Urinary bladder (tissue), 4 donors: Measurements from ENCODE around the gene GLP2R. TPM values are rescaled to one million over a fixed set of nuclear protein-coding genes. Genes with fewer than 3 reads are reported as not detected.

ENCODE experiments used
- DNase-seq: peaks from one replicate; pipeline ENCODE4 v3.0.0-alpha.2; 2015; ENCODE audit errors: extremely low spot score
- H3K27ac ChIP-seq: one replicate; pipeline ENCODE4 v1.5.1; 2013; ENCODE audit warnings: low read depth, mild to moderate bottlenecking, moderate library complexity
- H3K36me3 ChIP-seq: one replicate; pipeline ENCODE4 v1.6.1; 2013; ENCODE audit warnings: mild to moderate bottlenecking, moderate library complexity; ENCODE audit not compliant: insufficient read depth
- H3K4me1 ChIP-seq: one replicate; pipeline ENCODE4 v1.6.1; 2013; ENCODE audit warnings: mild to moderate bottlenecking, moderate library complexity; ENCODE audit not compliant: insufficient read depth
- H3K4me3 ChIP-seq: one replicate; pipeline ENCODE4 v1.5.1; 2013; ENCODE audit warnings: low read depth, low read length
- WGBS: extraction: QIAGEN DNeasy Blood & Tissue Kit; methylation state at CpG from one replicate; pipeline ENCODE4 v1.1.7; 2013; 5-methylcytosine and 5-hydroxymethylcytosine counted together
- polyA plus RNA-seq: library from polyadenylated mRNA; stranded (reverse); fragments of 200-250 nt; gene quantifications from one replicate; pipeline ENCODE4 v1.2.3, GENCODE V29; 2013
- total RNA-seq: library from RNA; depleted of rRNA; stranded (reverse); fragments of >200 nt; gene quantifications from one replicate; pipeline ENCODE4 v1.2.3, GENCODE V29; 2014
- donor health status: healthy with polysubstance abuse.
- donor health status: healthy.

GLP2R gene
- total and polyA plus RNA-seq, 2 donors: 5.5 to 10.9 TPM

GRCh38 chr17:9845306-9845705 lies 19.6 kb downstream of the GLP2R start:
- no peaks in the 10 kb centered on the region for H3K36me3 ChIP-seq
- DNase-seq: no peak
- H3K4me1 ChIP-seq: peaks cover 3% of the 10 kb centered on the region
- no peak overlapping the region for H3K4me3 ChIP-seq
- no peak overlapping the region for H3K27ac ChIP-seq
- WGBS: 91% methylated on average over 4 of the region's 4 CpGs

GRCh38 chr17:9850151-9850550 lies 24.4 kb downstream of the GLP2R start:
- Histone ChIP-seq H3K4me1 (no peaks in the 10 kb centered on the region), H3K36me3 (no peaks in the 10 kb centered on the region), H3K4me3 (no peak overlapping the region), H3K27ac (no peak overlapping the region)
- 95% methylated on average over 5 of the region's 5 CpGs for WGBS
- no peak for DNase-seq

GRCh38 chr17:9854255-9854654 lies 28.5 kb downstream of the GLP2R start:
- no peak overlapping the region for H3K4me3 ChIP-seq
- no peaks in the 10 kb centered on the region for H3K36me3 ChIP-seq
- no peak overlapping the region for H3K27ac ChIP-seq
- WGBS: 86% methylated on average over 5 of the region's 5 CpGs
- no peak for DNase-seq
- no peaks in the 10 kb centered on the region for H3K4me1 ChIP-seq

GRCh38 chr17:9855036-9855435 lies 29.3 kb downstream of the GLP2R start:
- Histone ChIP-seq H3K27ac (no peak overlapping the region), H3K36me3 (no peaks in the 10 kb centered on the region), H3K4me1 (no peaks in the 10 kb centered on the region), H3K4me3 (no peak overlapping the region)
- WGBS: 82% methylated on average over 4 of the region's 4 CpGs
- DNase-seq: no peak

GRCh38 chr17:9859781-9860180 lies 34.1 kb downstream of the GLP2R start:
- Histone ChIP-seq H3K27ac (no peak overlapping the region), H3K4me1 (no peaks in the 10 kb centered on the region), H3K36me3 (no peaks in the 10 kb centered on the region), H3K4me3 (no peak overlapping the region)
- DNase-seq: no peak
- WGBS: 96% methylated on average over 5 of the region's 5 CpGs

- H3K4me1 ChIP-seq: no peaks in the 10 kb centered on the region
- H3K4me3 ChIP-seq: no peak overlapping the region
- WGBS: 96% methylated on average over 7 of the region's 7 CpGs
Observed at GRCh38 chr17:9860851-9861250, 35.1 kb downstream of the GLP2R start.

GRCh38 chr17:9862220-9862619 lies 36.5 kb downstream of the GLP2R start:
- no peak overlapping the region for H3K27ac ChIP-seq
- H3K36me3 ChIP-seq: no peaks in the 10 kb centered on the region
- no peaks in the 10 kb centered on the region for H3K4me1 ChIP-seq
- 100% methylated on average over 1 of the region's 1 CpG for WGBS
- no peak overlapping the region for H3K4me3 ChIP-seq
- no peak for DNase-seq

More at GRCh38 chr17:9860851-9861250, 35.1 kb downstream of the GLP2R start:
- no peak for DNase-seq
- Histone ChIP-seq H3K27ac (no peak overlapping the region), H3K36me3 (no peaks in the 10 kb centered on the region)

- Histone ChIP-seq H3K4me3 (no peak overlapping the region), H3K27ac (no peak overlapping the region), H3K4me1 (no peaks in the 10 kb centered on the region), H3K36me3 (no peaks in the 10 kb centered on the region)
- no peak for DNase-seq
- WGBS: 74% methylated on average over 4 of the region's 4 CpGs
Observed at GRCh38 chr17:9862949-9863348, 37.2 kb downstream of the GLP2R start.

- H3K4me3 ChIP-seq: no peak overlapping the region
- no peak overlapping the region for H3K27ac ChIP-seq
- no peaks in the 10 kb centered on the region for H3K4me1 ChIP-seq
- no peaks in the 10 kb centered on the region for H3K36me3 ChIP-seq
- 78% methylated on average over 1 of the region's 1 CpG for WGBS
- DNase-seq: no peak
Observed at GRCh38 chr17:9865586-9865985, 39.9 kb downstream of the GLP2R start.

GRCh38 chr17:9868552-9868951 lies 42.8 kb downstream of the GLP2R start:
- Histone ChIP-seq H3K4me1 (no peaks in the 10 kb centered on the region), H3K27ac (no peak overlapping the region), H3K36me3 (no peaks in the 10 kb centered on the region), H3K4me3 (no peak overlapping the region)
- 73% methylated on average over 3 of the region's 3 CpGs for WGBS
- DNase-seq: no peak

- 74% methylated on average over 6 of the region's 6 CpGs for WGBS
Observed at GRCh38 chr17:9872852-9873251, 47.1 kb downstream of the GLP2R start.

GRCh38 chr17:9874722-9875121 lies 49.0 kb downstream of the GLP2R start:
- WGBS: 93% methylated on average over 3 of the region's 3 CpGs
- no peak overlapping the region for H3K27ac ChIP-seq
- H3K4me3 ChIP-seq: no peak overlapping the region
- H3K4me1 ChIP-seq: no peaks in the 10 kb centered on the region
- DNase-seq: no peak
- no peaks in the 10 kb centered on the region for H3K36me3 ChIP-seq

More at GRCh38 chr17:9872852-9873251, 47.1 kb downstream of the GLP2R start:
- Histone ChIP-seq H3K27ac (no peak overlapping the region), H3K4me3 (no peak overlapping the region), H3K4me1 (no peaks in the 10 kb centered on the region), H3K36me3 (no peaks in the 10 kb centered on the region)
- no peak for DNase-seq

- H3K4me3 ChIP-seq: no peak overlapping the region
- 4% methylated on average over 3 of the region's 3 CpGs for WGBS
- H3K4me1 ChIP-seq: no peaks in the 10 kb centered on the region
- no peak overlapping the region for H3K27ac ChIP-seq
- H3K36me3 ChIP-seq: no peaks in the 10 kb centered on the region
- DNase-seq: no peak
Observed at GRCh38 chr17:9875441-9875840, 49.7 kb downstream of the GLP2R start.

- 85% methylated on average over 3 of the region's 3 CpGs for WGBS
- H3K4me1 ChIP-seq: no peaks in the 10 kb centered on the region
- H3K36me3 ChIP-seq: no peaks in the 10 kb centered on the region
- no peak overlapping the region for H3K27ac ChIP-seq
- DNase-seq: no peak
- H3K4me3 ChIP-seq: no peak overlapping the region
Observed at GRCh38 chr17:9878356-9878755, 52.6 kb downstream of the GLP2R start.
